HFFc6 (cell line): ENCODE measurements around the gene CHKB. TPM values are rescaled to one million over a fixed set of nuclear protein-coding genes. Genes with fewer than 3 reads are reported as not detected.

Source experiments
- DNase-seq: peaks from one replicate; pipeline ENCODE4 v3.0.0-alpha.2; 2018
- H3K27ac Mint-ChIP-seq: 2 replicates; pipeline ENCODE4 v1.8.0; 2020; ENCODE audit warnings: mild to moderate bottlenecking, mixed read lengths
- H3K27me3 Mint-ChIP-seq: 2 replicates; pipeline ENCODE4 v1.8.0; 2021; ENCODE audit warnings: mild to moderate bottlenecking, moderate library complexity, mixed read lengths; ENCODE audit not compliant: insufficient read depth
- H3K36me3 Mint-ChIP-seq: 2 replicates; pipeline ENCODE4 v1.8.0; 2021; ENCODE audit warnings: low read depth, mixed read lengths
- H3K4me1 Mint-ChIP-seq: 2 replicates; pipeline ENCODE4 v1.8.0; 2020; ENCODE audit warnings: low read depth, mixed read lengths
- H3K4me3 Mint-ChIP-seq: 2 replicates; pipeline ENCODE4 v1.8.0; 2020; ENCODE audit warnings: mild to moderate bottlenecking, moderate library complexity, mixed read lengths
- H3K9me3 Mint-ChIP-seq: 2 replicates; pipeline ENCODE4 v1.8.0; 2020; ENCODE audit warnings: mild to moderate bottlenecking, mixed read lengths
- total RNA-seq, 6 experiments: library from RNA; stranded (reverse); fragmentation: NEBNext Ultra II Directional; extraction: Animal tissue kit (Norgen Biotek cat#: 25700); gene quantifications; 2 replicates in 1 of 6; 3 replicates in 5 of 6; pipeline ENCODE4 v1.2.3, GENCODE V29; 2021
- TF ChIP-seq, protein P1 (sequence below): fragments of 200-600 bp; sonication (generic); IDR thresholded peaks from 2 replicates; pipeline ENCODE4 v1.5.0; 2021; ENCODE audit warnings: antibody characterized with exemption, mild to moderate bottlenecking

Gene CHKB
- total RNA-seq, 6 experiments from 2014 or later = 21.1 to 26.2 (median 25.2) TPM

- TF ChIP-seq, protein P1, sequence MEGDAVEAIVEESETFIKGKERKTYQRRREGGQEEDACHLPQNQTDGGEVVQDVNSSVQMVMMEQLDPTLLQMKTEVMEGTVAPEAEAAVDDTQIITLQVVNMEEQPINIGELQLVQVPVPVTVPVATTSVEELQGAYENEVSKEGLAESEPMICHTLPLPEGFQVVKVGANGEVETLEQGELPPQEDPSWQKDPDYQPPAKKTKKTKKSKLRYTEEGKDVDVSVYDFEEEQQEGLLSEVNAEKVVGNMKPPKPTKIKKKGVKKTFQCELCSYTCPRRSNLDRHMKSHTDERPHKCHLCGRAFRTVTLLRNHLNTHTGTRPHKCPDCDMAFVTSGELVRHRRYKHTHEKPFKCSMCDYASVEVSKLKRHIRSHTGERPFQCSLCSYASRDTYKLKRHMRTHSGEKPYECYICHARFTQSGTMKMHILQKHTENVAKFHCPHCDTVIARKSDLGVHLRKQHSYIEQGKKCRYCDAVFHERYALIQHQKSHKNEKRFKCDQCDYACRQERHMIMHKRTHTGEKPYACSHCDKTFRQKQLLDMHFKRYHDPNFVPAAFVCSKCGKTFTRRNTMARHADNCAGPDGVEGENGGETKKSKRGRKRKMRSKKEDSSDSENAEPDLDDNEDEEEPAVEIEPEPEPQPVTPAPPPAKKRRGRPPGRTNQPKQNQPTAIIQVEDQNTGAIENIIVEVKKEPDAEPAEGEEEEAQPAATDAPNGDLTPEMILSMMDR = no peak
- H3K27ac Mint-ChIP-seq = no peak overlapping the region
- H3K9me3 Mint-ChIP-seq = no peaks in the 10 kb centered on the region
- DNase-seq = no peak
- no peaks in the 10 kb centered on the region for H3K36me3 Mint-ChIP-seq
- peaks cover 24% of the 10 kb centered on the region for H3K27me3 Mint-ChIP-seq
- peaks cover 9% of the 10 kb centered on the region for H3K4me1 Mint-ChIP-seq
- H3K4me3 Mint-ChIP-seq = no peak overlapping the region
Measured at GRCh38 chr22:50560034-50560433, 22.6 kb downstream of the CHKB start.

DNA sequence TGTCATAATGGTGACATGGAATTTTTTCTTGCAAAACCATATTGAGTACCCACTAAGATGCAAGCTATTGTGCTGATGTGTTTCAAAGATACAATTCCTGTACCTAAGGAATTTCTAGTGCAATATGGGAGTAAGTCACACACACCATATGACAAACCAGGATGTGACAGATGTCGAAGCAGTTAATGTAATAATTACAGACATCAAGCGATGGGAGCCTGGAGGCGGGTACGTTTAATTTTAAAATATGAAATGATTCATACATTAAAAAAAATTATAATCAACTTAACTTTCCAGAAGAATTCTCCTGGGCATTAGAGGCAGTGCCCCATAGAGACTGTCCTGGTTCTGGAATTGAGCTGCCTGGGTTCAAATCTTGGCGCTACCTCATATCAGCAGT is 25.9 kb downstream of the CHKB start:
- Mint-ChIP-seq H3K4me3 (no peak overlapping the region), H3K27me3 (peaks cover 23% of the 10 kb centered on the region), H3K27ac (no peak overlapping the region), H3K4me1 (no peaks in the 10 kb centered on the region), H3K9me3 (no peaks in the 10 kb centered on the region), H3K36me3 (no peaks in the 10 kb centered on the region)
- DNase-seq = no peak
- TF ChIP-seq, protein P1 = no peak

DNA sequence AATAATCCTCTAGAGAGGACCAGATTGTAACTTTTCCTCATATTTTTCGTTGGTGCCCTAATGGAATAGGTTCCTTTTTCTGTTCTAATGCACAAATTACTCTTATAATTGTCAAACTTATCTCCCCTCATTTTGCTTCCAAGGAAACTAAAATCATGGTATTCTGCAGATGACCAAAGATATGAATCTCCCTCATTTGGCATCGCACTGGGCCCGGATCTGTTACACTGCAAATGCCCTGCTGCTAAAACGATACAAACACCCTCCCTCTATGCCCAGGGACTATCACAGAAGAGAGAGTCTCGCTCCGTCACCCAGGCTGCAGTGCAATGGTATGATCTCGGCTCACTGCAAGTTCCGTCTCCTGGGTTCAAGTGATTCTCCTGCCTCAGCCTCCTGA is 29.3 kb downstream of the CHKB start:
- H3K4me1 Mint-ChIP-seq = no peaks in the 10 kb centered on the region
- no peak overlapping the region for H3K27ac Mint-ChIP-seq
- H3K36me3 Mint-ChIP-seq = no peaks in the 10 kb centered on the region
- H3K4me3 Mint-ChIP-seq = no peak overlapping the region
- H3K27me3 Mint-ChIP-seq = peaks cover 32% of the 10 kb centered on the region
- H3K9me3 Mint-ChIP-seq = no peaks in the 10 kb centered on the region
- TF ChIP-seq, protein P1 = no peak
- no peak for DNase-seq

DNA sequence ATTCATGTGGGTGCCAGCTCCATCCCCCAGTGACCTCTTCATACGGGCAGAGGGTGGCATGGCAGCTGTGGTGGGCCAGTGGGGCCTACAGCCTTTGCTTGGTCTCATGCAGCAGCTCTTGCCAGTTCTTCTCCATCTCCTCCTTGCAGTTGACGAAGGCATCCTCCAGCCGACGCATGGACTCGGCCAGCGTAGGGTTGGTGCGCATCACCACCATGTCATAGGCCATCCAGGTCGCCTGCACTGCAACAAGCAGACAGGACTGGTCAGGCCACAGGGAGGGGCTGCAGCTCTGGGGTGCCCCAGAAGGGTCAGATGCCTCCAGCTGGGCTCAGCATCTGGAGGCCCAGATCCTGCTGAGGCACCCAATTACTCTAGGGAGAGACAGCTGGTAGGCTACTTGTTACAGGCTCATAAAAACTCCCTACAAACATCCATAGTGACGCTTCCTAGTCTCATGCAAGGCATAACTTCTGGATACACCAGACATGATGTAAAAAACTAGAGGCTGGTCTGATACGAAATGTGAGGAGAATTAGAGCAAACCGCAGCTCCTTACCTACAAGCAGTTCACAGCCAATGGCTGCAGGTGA is 31.4 kb downstream of the CHKB start:
- peaks cover 40% of the 10 kb centered on the region for H3K27me3 Mint-ChIP-seq
- H3K9me3 Mint-ChIP-seq = no peaks in the 10 kb centered on the region
- H3K4me3 Mint-ChIP-seq = no peak overlapping the region
- no peak overlapping the region for H3K27ac Mint-ChIP-seq
- no peak for DNase-seq
- H3K36me3 Mint-ChIP-seq = no peaks in the 10 kb centered on the region
- TF ChIP-seq, protein P1 = no peak
- no peaks in the 10 kb centered on the region for H3K4me1 Mint-ChIP-seq

DNA sequence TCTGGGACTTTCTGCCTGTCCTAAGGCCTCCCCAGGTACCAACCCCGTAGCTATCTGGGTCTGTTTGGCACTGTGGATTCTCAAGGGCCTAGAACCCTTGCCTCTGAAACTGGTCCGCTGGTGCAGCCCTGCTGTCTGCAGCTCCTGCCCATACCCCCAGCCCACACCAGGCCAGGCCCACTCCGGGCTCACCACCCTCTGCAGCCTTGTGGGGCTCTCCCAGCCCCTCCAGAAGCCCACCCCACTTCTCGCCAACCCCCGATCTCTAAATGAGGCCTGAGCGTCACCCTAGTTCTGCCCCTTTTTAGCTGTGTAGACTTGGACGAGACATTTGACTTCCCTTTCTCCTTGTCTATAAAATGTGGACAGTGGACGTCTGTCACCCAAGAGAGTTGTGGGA is 32.3 kb downstream of the CHKB start:
- no peaks in the 10 kb centered on the region for H3K4me1 Mint-ChIP-seq
- no peaks in the 10 kb centered on the region for H3K36me3 Mint-ChIP-seq
- TF ChIP-seq, protein P1 = no peak
- no peak overlapping the region for H3K4me3 Mint-ChIP-seq
- no peaks in the 10 kb centered on the region for H3K9me3 Mint-ChIP-seq
- H3K27me3 Mint-ChIP-seq = peaks cover 43% of the 10 kb centered on the region
- no peak overlapping the region for H3K27ac Mint-ChIP-seq
- no peak for DNase-seq
